NK-92 (cell line): ENCODE measurements around the gene SPCS2.

ENCODE experiments used
- DNase-seq: peaks from one replicate; lab custom pipeline; 2025; ENCODE audit not compliant: unreplicated experiment; lab: John Stamatoyannopoulos, UW

Gene SPCS2

DNA sequence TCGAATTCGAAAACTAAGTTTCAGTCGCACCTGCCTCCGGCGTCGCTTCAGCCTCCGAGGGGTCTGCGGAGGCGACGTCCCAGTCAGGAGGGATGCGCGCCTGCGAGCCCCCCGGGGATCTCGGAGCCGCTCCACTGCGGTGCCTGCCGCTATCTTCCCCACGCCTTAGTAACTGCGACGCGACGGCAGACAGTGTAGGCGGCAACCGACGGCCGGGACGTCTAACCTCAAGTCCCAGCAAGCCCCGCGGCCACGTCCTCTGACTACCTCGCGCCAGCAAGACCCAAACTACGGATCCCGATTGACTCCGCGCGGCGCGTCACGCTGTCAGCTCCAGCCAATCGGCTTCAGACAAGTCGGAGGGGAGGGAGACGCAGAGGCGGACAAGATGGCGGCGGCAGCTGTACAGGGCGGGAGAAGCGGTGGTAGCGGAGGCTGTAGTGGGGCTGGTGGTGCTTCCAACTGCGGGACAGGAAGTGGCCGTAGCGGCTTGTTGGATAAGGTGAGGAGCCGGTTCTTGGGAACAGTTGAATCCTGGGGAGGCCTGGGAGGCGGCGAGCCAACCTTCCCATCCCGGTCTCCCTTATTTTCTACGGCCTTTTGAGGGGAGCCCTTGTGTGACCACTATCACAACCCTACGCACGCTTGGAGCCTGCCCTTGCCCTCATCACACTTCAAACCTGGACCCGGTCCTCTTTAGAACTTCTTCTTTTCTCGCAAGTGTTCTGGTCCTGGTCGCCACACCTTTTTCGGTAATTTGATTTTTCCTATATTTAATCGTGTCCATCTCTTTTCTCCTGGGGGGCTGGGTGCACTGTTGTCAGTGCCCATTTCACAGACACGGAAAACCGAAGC, at the start of gene SPCS2, which contains the start of gene XRRA1:
TSS of gene SPCS2 (plus strand) at position 369 of the 855 bp plus-strand sequence. CDS start at position 389, 20 bp downstream.
TSS of gene XRRA1 (minus strand) at position 194 of the 855 bp plus-strand sequence. CDS start 8,213 bp downstream, outside the sequence.
- DNase-seq: peak; percentile 73

DNA sequence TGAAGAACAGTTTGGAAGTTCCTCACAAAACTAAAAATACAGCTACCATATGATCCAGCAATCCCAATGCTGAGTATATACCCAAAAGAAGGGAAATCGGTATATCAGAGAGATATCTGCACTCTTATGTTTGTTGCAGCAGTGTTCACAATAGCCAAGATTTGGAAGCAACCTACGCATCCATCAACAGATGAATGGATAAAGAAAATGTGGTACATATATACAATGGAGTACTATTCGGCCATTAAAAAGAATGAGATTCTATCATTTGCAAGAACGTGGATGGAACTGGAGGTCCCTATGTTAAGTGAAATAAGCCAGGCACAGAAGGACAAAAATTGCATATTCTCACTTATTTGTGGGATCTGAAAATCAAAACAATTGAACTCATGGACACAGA, 46.7 kb upstream of the SPCS2 start:
- DNase-seq: no peak

GRCh38 chr11:74905326-74905725, 43.7 kb upstream of the SPCS2 start:
- DNase-seq: no peak

GRCh38 chr11:74909385-74909784, 39.7 kb upstream of the SPCS2 start:
- DNase-seq: no peak

GRCh38 chr11:74909812-74910211, 39.3 kb upstream of the SPCS2 start:
- DNase-seq: no peak

DNA sequence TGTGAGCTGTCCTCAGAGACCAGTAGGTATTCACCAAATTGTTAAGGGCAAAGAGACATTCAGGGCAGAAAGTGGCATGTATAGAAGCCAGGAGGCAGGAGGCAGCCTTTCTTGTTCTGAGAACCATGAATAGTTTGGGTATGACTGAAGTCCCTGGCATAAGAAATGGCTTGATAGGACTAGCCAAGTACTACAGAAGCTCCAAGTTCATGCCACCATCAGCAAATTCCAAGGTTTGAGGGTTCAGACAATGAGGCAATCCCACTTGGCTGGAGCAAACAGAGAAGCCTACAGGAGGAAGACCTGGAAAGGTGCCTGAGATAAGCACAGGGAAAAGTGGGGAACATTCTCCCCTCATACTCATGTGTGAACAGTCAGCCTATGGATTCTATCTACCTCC, 25.9 kb upstream of the SPCS2 start:
- no peak for DNase-seq

DNA sequence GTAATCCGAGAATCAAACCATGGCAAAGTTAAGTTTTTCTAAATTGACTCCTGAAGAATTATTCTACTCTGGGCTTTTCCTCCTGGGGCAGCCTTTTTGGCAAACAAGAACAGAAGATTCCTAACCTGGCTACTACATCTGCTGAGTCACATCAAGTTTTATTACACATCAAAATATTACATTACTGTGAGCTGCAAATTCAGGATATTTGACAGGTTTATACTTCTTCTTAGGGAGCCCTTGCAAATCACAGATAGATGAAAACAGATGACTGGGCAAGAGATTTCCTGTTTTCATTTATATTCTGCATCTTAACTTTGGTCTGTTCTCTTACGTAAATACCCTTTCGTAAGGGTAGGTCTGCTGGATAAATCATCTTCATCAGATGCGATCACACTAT, 23.8 kb upstream of the SPCS2 start:
- DNase-seq: no peak

DNA sequence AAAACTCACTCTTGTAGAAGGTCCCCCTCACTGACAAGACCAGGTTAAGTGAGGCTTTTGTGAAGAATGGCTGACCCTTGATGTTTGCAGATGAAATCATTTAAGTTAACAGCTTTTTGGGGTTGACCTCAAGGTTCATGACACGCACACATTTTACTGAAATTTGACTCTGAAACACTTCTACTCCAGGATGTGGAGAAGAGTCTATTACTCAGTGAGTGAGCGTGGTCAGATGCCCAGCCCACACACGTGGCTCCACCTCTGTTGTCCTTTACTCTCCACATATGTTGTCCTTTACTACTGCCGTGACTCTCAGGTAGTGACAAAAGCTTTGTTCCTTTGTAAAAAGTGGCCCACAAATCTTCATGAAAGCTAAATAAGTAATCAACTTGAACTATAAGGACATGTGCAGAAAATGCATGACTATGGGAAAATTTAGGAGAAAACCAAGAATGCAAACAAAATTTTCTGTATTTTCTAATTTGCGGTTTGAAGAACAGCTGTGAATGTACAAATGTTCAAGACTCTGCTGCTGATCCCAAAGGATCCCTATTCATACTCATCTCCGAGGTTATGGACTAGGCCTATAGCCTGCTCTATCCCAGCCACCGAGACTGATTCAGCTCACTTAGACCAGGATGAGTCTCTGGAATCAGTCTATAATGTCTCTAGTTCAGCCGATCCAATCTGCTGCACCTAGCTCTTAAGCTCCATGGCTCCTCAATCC, 22.6 kb upstream of the SPCS2 start:
- no peak for DNase-seq

DNA sequence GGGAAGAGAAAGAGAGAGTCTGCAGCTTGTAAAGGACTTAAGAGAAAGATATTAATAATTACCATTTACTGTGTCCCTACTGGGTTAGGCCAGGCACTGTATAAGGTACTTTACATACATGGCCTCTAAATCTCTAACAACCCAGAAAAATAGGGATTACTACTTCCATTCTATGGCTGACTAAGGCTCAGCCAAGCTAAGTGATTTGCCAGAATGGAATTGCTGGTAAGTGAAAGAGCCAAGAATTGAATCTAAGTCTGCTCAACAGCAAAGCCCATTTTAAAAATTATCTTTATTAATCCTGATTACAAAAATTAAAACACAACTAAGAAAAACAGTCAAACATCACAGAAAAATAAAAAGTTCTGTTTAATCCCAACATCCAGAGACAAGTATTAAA, 21.6 kb upstream of the SPCS2 start:
- no peak for DNase-seq

DNA sequence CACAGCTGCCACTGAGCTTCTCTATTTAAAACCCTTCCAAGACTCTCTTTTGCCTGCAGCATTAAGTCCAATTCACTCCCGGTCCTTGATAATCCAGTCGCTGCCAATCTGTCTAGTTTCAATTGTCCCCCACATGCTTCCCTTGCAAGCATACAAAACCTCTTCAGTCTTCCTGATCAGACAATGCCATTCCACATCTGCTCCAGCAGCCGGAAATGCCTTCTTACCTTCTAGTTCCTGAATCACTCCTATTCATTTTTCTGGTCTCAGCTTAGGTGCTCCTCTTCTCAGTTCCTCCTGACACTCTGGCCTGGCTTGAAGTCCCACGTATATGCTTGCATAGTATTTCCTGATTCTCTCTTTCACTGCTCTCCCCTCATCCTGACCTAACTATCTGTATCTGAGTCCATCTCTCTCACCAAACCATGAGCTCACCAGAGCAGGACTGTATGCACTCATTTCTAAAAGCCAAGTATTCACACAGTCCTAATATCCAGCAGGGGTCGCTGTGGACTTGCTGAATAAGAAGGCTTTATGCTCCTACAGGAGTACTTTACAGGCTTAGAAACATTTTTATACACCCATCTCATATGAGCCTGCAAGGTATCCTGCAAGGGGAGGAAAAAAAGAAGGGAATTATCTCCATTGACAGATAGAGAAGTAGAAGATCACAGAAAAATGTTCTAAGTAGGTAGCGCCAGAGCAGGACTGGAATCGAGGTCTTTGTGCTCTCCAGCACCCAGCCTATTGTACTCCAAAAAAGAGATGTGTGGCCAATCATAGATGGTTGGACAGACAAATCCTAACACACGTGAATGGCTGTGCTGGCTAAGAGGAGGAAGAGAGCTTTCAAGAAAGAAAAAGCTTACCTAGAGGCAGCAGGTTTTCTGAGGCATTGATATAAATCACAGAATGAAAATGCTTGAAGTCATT, 19.4 kb upstream of the SPCS2 start:
- DNase-seq: no peak

- DNase-seq: no peak
Observed at GRCh38 chr11:74932169-74932568, 16.9 kb upstream of the SPCS2 start.

DNA sequence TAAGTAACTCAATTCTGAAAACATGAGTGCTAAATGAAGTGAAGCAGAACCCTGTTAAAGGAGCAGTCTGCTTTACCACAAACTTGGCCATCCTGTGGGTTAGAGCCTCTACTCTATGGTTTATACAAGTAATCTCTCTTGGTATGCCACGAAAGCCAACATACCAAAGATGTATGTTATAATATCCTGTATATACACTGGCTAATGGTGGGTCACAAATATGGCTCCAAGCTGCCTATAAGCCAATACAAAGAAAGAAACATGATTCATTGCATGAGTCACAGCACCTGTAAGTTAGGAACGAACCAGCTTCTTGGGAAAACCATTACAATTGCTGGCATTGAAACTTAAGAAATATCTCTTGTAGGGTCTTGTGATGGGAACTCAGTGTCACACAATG, 16.3 kb upstream of the SPCS2 start:
- no peak for DNase-seq

- no peak for DNase-seq
Observed at GRCh38 chr11:74933765-74934164, 15.3 kb upstream of the SPCS2 start.

DNA sequence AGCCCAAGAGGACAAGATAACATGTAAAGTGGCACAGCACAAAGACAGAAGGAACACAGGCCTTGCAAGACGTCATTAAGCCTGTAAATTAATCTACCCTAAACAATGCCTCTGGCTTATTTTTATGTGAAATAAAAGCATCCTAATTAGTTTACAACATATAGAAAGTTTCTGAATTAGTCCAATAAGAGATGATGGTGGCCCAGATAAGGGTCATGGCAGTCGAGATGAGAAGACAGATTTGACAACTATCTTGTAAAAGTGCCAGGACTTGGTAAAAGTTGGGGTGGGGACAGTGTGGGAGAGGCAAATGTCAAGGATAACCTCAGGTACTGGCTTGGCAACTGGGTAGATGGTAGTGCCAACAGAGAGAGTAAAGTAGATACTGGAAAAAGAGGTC, 13.8 kb upstream of the SPCS2 start:
- DNase-seq: no peak

- DNase-seq: no peak
Observed at GRCh38 chr11:74936087-74936486, 13.0 kb upstream of the SPCS2 start.

GRCh38 chr11:74936976-74937375, 12.1 kb upstream of the SPCS2 start:
- DNase-seq: no peak

DNA sequence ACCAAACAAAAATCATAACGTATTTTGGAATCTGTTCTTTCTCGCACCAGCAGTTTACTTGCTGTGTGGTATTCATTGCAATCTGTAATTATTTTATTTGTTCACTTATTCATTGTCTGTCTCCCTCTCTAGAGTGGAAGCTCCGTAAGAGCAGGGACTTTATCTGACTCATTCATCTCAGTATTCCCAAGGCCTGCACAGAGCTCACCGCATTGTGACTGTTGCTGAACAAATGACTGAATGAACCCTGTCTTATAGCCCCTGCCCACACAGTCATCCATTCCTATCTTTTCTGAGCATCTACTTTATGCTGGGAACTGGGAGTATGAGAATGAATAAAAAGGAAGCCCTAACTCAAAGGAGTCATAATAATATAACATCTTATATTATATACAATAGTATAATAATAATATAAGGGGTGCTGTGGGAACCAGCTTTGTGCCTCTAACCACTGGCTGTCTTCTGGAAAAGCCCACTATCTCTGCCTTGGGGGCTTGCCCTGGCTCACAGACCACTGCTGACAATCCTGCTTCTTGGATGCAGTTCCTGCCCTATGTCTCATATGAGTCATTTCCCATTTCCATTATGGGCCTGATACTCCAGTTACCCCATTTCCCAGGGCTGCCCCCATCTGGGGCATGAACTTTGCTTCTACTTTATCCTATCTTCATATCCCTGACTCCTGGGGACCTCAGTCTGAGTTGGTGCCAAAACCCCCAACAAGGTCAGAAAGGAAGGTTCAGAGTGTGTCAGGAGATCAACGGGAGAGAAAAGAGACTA, 11.2 kb upstream of the SPCS2 start:
- no peak for DNase-seq

DNA sequence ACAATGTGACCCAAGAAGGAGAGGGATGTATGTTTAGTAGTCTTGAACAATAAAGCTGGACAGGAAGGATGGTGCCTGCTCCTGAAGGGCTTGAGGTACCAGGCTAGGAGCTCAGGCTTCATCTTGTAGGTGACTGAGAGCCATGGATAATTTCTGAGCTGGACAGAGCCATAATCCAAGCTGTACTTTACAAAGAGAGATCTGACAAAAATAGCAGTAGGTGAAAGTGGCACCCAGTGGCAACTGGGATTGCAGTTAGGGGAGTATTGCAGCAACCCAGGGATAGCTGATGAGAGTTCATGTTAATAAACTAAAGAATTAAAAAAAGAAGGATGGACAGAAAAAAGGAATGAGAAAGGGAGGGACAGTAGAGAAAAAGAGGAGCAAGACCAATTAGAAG, 7.6 kb upstream of the SPCS2 start:
- no peak for DNase-seq

- no peak for DNase-seq
Observed at GRCh38 chr11:74942073-74942759, 6.8 kb upstream of the SPCS2 start.

DNA sequence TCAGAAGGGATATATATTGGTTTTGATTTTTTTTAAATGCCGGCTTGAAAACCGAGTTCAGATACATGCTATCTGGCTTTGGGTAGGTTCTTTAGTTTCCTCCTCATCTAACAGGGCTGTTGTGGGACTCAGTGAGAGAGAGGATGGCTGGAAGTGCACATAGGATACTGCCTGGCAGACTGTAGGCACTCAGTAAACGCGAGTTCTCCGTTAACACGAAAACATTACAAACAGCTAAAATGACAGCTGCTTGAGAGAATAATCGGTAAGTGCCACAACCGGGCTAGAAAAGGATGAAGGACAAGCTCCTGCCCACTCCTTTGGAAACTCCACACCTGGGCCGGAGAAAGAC, 544 bp upstream of the SPCS2 start:
- DNase-seq: no peak
